Measurements from ENCODE around the gene VAT1L. TPM values are rescaled to one million over a fixed set of nuclear protein-coding genes. Genes with fewer than 3 reads are reported as not detected.

VAT1L gene
- total RNA-seq, 2 experiments from 2014 or later: not detected

DNA sequence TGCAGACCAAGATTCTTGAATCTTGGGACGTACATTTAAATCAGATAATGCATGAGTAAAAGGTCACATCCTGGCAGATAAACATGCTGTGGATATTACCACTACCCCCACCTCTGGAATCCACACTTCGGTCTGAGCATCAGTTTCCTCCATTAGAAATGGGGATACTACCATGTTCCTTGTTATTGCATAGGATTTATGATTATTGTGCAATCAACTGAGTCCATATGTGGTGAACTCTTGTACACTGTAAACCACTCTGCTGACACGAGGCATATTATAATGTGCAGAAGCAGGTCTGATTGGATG, 108.7 kb downstream of the VAT1L start:
- no peaks in the 10 kb centered on the region for H3K4me1 Mint-ChIP-seq
- no peaks in the 10 kb centered on the region for H3K36me3 Mint-ChIP-seq (ENCODE audit: low read depth)
- ChIA-PET POLR2A (no interaction called here), CTCF (no interaction called here)
- no peaks in the 10 kb centered on the region for H3K9me3 Mint-ChIP-seq
- no peak overlapping the region for H3K27ac Mint-ChIP-seq
- peaks cover 2% of the 10 kb centered on the region for H3K27me3 Mint-ChIP-seq
- H3K4me3 Mint-ChIP-seq: no peak overlapping the region
- no peak for DNase-seq

DNA sequence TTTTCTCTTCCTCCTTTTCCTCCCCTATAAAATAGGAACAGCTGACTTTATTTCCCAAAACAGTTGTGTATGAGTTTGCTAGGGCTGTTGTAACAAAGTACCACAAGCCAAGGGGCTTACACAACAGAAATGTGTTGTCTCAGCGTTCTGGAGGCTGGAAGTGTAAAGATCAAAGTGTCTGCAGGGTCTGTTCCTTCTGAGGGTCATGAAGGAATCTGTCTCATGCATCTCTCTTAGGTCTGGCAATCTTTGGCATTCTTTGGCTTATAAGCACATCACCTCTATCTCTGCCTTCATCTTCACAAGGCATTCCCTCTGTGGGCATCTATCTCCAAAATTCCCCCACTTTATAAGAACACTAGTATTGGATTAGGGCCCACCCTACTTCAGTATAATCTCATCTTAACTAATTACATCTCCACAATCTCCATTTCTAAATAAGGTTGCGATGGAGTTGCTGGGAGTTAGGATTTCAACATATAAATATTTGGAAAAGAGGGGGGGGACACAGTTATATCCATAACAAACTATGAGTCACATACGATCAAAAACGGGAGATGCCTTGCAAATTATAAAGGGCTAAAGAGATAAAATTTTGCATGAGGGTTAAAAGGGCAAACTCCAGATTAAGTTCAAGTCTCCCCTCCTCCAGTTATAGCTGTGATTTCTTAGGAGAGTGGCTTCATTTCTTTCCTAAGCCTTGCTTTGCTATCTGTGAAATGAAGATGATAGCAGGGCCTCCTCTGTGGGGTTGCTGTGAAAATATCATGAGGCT, 109.7 kb downstream of the VAT1L start:
- ChIA-PET POLR2A (no interaction called here), CTCF (no interaction called here)
- no peak overlapping the region for H3K4me3 Mint-ChIP-seq
- H3K9me3 Mint-ChIP-seq: no peaks in the 10 kb centered on the region
- H3K27me3 Mint-ChIP-seq: peaks cover 1% of the 10 kb centered on the region
- H3K27ac Mint-ChIP-seq: no peak overlapping the region
- H3K36me3 Mint-ChIP-seq (ENCODE audit: low read depth): no peaks in the 10 kb centered on the region
- DNase-seq: no peak
- H3K4me1 Mint-ChIP-seq: no peaks in the 10 kb centered on the region

DNA sequence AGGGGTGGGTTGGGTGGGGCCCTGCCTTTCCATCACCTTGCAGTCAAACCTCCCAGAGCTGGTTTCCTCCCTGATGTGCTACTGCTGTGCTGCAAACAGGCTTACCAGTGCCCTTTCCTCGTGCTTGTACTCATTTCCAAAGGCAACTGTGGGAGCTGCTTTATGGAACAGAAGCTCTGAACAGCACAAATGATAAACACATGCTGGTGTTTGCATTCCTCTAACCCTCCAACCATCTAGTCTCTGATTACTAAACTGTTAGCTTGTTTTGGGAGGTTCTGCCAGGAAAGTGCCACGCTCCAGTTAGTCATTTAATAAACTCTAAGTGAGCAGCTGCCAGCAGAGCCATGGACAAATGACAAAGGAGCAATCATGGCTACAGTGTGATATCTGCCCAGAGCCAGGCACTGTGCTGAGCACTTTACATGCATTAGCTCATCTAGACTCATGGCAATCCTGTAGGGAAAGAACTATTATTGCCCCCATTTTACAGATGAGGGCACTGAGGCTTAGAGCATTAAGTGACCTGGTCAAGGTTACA, 110.4 kb downstream of the VAT1L start:
- Mint-ChIP-seq H3K27me3 (no peaks in the 10 kb centered on the region), H3K4me1 (no peaks in the 10 kb centered on the region), H3K4me3 (no peak overlapping the region), H3K36me3 (ENCODE audit: low read depth) (no peaks in the 10 kb centered on the region), H3K9me3 (no peaks in the 10 kb centered on the region), H3K27ac (no peak overlapping the region)
- ChIA-PET CTCF (no interaction called here), POLR2A (no interaction called here)
- no peak for DNase-seq

DNA sequence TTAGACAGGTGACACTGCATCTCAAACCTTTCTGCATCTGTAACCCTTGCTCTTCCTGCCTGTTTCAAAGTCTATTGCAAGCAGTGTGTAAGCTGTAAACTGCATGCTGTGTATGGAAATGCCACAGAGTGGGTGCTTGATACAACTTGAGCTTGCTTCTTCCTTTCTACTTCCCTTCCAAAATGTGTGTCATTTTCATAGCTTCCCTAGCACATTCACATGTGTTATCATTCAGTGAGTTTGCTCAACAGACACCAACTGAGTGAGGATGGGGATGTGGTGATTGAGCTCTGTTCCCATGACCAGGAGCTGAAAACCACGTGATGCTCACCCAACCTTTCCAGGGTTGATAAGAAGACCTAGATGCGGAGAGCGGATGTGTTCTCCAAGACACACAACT, 111.1 kb downstream of the VAT1L start:
- Mint-ChIP-seq H3K27ac (no peak overlapping the region), H3K27me3 (no peaks in the 10 kb centered on the region), H3K36me3 (ENCODE audit: low read depth) (no peaks in the 10 kb centered on the region), H3K4me3 (no peak overlapping the region), H3K9me3 (no peaks in the 10 kb centered on the region), H3K4me1 (no peaks in the 10 kb centered on the region)
- ChIA-PET CTCF (no interaction called here), POLR2A (no interaction called here)
- DNase-seq: no peak

DNA sequence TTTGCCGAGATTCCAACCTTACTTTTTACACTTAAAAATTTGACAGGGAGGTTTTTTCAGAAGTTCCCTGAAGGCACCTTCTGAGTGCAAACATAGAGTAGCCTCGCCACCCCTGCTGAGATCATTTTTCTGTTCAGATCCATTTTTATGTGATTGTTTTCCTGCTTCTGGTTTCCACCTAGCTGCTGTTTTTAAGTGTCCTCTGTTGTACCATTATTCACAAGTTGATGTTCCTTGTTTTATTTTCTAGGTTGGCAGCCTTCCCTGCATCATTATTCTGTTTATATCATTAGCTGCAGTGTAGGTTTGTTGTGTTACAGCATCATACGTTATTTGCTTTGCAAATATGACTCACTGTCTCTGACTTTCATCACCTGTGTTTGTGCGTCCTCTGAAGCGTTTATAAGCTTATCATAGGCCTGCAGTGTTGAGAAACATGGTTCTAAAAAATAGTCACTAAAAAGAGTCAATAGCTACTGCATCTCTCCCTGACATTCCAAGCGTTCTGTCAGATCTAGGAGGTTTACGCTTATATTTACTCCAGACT, 117.1 kb downstream of the VAT1L start:
- CTCF ChIA-PET: no interaction called here

DNA sequence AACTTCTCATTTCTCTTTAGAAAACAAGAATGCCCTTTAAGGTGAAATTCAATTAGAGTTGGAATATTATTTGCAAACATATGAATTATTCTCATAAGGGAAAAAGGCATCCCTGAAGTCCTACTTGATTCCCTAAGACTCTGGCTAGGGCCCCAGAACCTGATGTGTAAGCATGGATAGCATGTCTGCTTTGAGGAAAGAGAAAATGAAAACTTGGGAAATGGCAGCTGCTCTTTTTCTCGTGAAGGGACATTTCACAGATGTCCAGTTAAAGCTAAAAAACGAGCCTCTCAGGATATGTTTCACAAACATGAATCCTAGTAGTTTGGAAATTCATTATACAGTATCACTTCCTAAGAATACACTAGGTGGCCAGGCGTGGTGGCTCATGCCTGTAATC, 121.7 kb downstream of the VAT1L start:
- no peaks in the 10 kb centered on the region for H3K4me1 Mint-ChIP-seq
- H3K36me3 Mint-ChIP-seq (ENCODE audit: low read depth): no peaks in the 10 kb centered on the region
- ChIA-PET CTCF (interaction anchor here (0.7 kb wide), 1 partner anchor 16 kb away, joined by 3 read pairs; no protein-coding TSS in a partner anchor), POLR2A (no interaction called here)
- no peaks in the 10 kb centered on the region for H3K27me3 Mint-ChIP-seq
- no peak overlapping the region for H3K4me3 Mint-ChIP-seq
- H3K9me3 Mint-ChIP-seq: no peaks in the 10 kb centered on the region
- no peak for DNase-seq
- no peak overlapping the region for H3K27ac Mint-ChIP-seq

More for the DNA sequence above, 117.1 kb downstream of the VAT1L start:
- no peak overlapping the region for H3K4me3 Mint-ChIP-seq
- DNase-seq: no peak
- no peak overlapping the region for H3K27ac Mint-ChIP-seq
- no peaks in the 10 kb centered on the region for H3K27me3 Mint-ChIP-seq
- POLR2A ChIA-PET: no interaction called here
- no peaks in the 10 kb centered on the region for H3K36me3 Mint-ChIP-seq (ENCODE audit: low read depth)
- no peaks in the 10 kb centered on the region for H3K9me3 Mint-ChIP-seq
- no peaks in the 10 kb centered on the region for H3K4me1 Mint-ChIP-seq

DNA sequence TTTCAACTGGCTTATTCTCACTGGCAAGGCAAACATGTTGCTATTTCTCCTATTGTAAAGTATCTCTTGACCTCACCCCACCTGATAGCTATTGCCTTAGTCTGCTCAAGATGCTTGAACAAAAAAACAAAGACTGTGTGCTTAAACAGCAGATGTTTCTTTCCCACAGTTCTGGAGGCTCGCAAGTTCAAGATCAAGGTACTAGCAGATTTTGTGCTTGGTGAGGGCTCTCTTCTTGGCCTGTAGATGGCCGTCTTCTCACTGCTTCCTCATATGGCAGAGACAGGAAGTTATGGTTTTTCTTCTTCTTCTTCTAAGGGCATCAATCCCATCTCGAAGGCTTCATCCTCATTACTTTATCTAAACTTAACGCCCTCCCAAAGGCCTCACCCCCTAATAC, 124.3 kb downstream of the VAT1L start:
- no peaks in the 10 kb centered on the region for H3K4me1 Mint-ChIP-seq
- ChIA-PET CTCF (no interaction called here), POLR2A (no interaction called here)
- H3K27me3 Mint-ChIP-seq: no peaks in the 10 kb centered on the region
- no peak overlapping the region for H3K27ac Mint-ChIP-seq
- DNase-seq: no peak
- no peaks in the 10 kb centered on the region for H3K36me3 Mint-ChIP-seq (ENCODE audit: low read depth)
- H3K9me3 Mint-ChIP-seq: no peaks in the 10 kb centered on the region
- no peak overlapping the region for H3K4me3 Mint-ChIP-seq

DNA sequence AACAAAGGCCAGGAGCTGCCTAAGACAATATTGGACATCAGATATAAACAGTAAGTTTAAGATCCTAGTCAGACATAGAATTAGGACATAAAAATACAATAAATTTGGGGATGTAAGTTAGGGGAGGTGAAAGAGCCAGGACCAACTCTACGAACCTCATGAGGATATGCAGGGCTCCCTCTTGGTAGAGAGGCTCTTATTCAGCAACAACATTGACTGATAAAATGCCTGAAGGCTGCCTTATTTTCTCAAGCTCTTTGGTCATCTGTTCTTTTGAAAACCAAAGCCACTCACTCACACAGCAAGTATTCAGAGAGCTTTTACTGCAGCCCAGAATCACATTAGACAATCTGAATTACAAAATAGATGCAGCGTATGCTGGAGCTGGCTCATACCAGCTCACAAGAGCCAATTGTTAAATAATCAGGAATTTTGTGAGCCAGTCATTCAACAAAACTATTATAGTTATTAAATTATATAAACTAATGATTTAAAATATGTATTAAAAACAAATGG, 125.4 kb downstream of the VAT1L start:
- no peak overlapping the region for H3K4me3 Mint-ChIP-seq
- no peaks in the 10 kb centered on the region for H3K36me3 Mint-ChIP-seq (ENCODE audit: low read depth)
- no peaks in the 10 kb centered on the region for H3K9me3 Mint-ChIP-seq
- ChIA-PET POLR2A (no interaction called here), CTCF (no interaction called here)
- no peak for DNase-seq
- peaks cover 3% of the 10 kb centered on the region for H3K27me3 Mint-ChIP-seq
- no peaks in the 10 kb centered on the region for H3K4me1 Mint-ChIP-seq
- H3K27ac Mint-ChIP-seq: no peak overlapping the region

DNA sequence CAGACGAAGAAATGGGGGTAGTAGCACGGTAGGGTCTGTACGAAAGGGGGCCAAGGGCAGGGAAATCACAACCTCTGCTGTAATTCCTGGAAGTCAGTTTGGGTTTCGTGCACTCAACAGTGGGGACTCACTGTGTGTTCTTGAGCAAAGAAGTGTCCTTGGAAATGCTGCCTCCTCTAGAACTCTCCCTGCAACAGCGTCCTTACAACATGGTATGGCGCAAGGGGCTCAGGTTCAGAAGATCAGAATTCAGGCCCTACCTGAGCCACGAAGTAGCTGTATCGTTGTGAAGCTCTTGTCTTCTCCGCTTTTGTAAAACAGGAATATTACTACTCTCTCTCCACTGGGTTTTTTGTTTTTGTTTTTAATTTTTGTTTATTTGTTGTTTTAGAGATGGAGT, 127.7 kb downstream of the VAT1L start:
- no peak for DNase-seq
- Mint-ChIP-seq H3K4me3 (no peak overlapping the region), H3K4me1 (no peaks in the 10 kb centered on the region), H3K36me3 (ENCODE audit: low read depth) (no peaks in the 10 kb centered on the region), H3K27me3 (peaks cover 5% of the 10 kb centered on the region), H3K9me3 (no peaks in the 10 kb centered on the region), H3K27ac (no peak overlapping the region)
- ChIA-PET POLR2A (no interaction called here), CTCF (no interaction called here)

DNA sequence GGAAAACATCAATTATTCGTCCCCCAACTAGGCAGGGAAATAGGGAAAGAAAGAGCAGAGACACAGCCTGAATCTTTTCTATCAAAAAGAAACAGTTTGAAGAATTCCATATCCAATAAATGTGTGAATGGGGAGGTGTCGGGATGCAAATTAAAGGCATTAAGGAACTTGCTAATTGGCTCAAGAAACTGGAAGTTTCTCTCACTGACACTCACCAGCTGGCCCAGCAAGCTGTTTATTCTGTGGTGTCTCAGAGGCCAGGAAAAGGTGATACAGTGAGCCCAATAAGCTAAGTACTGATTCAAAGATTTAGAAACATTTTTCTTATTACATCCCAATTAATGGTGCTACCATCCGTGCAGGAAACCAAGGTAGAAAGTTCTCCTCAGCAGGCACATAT, 129.6 kb downstream of the VAT1L start:
- ChIA-PET CTCF (no interaction called here), POLR2A (no interaction called here)
- Mint-ChIP-seq H3K4me1 (no peaks in the 10 kb centered on the region), H3K27me3 (peaks cover 5% of the 10 kb centered on the region), H3K4me3 (no peak overlapping the region), H3K36me3 (ENCODE audit: low read depth) (no peaks in the 10 kb centered on the region), H3K9me3 (no peaks in the 10 kb centered on the region), H3K27ac (no peak overlapping the region)
- DNase-seq: no peak

DNA sequence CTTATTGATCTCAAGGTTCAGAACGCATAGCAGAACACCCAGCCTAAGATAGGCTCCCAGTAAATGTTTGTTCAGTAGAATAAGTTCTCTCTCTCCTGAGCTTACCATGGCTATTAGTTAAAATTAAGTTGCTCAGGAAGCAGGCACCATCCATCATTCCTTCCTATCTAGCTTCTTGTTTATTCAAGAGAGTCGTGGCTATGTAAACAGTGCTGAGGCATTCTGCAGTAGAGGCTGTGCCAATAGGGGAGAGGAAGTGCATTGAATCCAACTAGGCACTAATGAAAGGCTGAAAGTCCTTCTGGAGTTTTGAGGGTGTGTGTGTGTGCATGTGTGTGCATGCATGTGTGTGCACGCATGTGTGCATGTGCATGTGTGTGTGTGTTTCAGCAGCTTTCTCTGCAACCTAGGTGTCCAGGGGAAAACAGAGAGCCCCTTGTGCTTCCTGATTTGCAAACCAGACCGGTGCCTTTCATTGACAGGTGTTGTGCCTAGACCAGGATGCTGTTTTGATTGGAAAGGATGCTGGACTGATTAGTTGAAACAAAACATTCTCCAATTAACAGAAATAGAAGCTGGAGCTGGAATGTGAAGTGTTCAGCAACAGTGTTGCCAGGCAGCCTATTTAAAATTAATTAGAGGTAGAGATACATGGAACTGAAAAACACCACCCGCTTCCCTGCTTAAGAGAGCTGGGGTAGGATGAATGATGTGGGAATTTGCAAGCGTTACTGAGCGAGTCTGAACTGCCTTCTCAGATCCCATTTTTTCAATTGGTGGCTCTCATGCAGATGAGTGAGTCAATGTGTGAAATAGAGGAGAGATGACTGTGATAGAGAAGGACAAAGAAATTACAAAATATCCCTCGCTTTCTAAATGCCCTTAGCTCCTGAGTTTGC, 130.7 kb downstream of the VAT1L start:
- Mint-ChIP-seq H3K27me3 (peaks cover 5% of the 10 kb centered on the region), H3K27ac (no peak overlapping the region), H3K9me3 (no peaks in the 10 kb centered on the region), H3K4me1 (no peaks in the 10 kb centered on the region), H3K36me3 (ENCODE audit: low read depth) (no peaks in the 10 kb centered on the region), H3K4me3 (no peak overlapping the region)
- no peak for DNase-seq
- ChIA-PET CTCF (interaction anchor here (0.6 kb wide), 1 partner anchor 293 kb away, joined by 6 read pairs; no protein-coding TSS in a partner anchor), POLR2A (no interaction called here)

DNA sequence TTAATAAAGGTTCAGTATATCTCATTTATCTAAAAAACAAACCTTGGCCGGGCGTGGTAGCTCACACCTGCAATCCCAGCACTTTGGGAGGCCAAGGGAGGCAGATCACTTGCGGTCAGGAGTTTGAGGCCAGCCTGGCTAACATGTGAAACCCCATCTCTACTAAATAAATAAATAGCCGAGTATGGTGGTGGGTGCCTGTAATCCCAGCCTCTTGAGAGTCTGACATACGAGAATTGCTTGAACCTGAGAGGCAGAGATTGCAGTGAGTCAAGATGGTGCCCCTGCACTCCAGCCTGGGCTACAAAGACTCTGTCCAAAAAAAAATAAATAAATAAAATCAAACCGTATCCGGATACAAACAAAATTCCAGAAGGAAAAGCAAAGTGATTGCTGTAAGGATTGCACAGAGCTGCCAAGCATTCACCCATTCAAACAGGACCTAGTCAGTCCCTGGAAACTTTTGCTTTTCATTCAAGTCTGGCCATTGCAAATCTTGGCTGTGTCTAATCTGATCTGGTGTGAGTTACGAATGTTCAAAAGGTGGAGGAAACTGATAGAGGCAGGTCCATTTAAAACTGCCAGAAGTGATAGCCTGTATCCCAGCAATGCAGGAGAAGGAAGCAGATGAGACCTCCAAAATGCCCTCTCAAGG, 131.5 kb downstream of the VAT1L start:
- no peaks in the 10 kb centered on the region for H3K4me1 Mint-ChIP-seq
- ChIA-PET POLR2A (no interaction called here), CTCF (no interaction called here)
- no peak overlapping the region for H3K4me3 Mint-ChIP-seq
- H3K27me3 Mint-ChIP-seq: peaks cover 5% of the 10 kb centered on the region
- no peak for DNase-seq
- no peaks in the 10 kb centered on the region for H3K9me3 Mint-ChIP-seq
- H3K36me3 Mint-ChIP-seq (ENCODE audit: low read depth): no peaks in the 10 kb centered on the region
- H3K27ac Mint-ChIP-seq: no peak overlapping the region

DNA sequence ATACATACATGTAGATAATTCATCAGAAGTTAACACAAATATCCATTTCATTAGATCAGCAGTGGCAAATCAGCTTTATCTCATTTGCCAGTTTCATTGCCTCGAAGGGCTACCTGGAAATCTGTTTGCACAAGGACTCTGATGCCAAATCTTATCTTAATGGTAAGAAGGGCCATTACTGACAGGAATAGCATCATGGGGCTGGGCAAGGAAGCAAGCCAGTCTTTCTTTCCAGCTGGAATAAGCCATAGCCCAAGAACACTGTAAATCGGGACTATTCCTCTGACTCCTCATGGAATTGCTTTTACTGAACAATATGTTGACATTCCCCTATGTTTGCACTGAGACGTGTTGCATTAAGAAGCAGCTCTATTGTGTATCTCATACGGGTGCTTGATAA, 132.6 kb downstream of the VAT1L start:
- no peak overlapping the region for H3K4me3 Mint-ChIP-seq
- ChIA-PET CTCF (no interaction called here), POLR2A (no interaction called here)
- H3K9me3 Mint-ChIP-seq: no peaks in the 10 kb centered on the region
- DNase-seq: no peak
- H3K27me3 Mint-ChIP-seq: peaks cover 5% of the 10 kb centered on the region
- no peak overlapping the region for H3K27ac Mint-ChIP-seq
- H3K36me3 Mint-ChIP-seq (ENCODE audit: low read depth): no peaks in the 10 kb centered on the region
- no peaks in the 10 kb centered on the region for H3K4me1 Mint-ChIP-seq

All from activated CD4-positive, alpha-beta T cell treated with anti-CD3 and anti-CD28 coated beads, Interleukin-2, amount 10 ng/mL, durations not matched to agents 7 days and 5 days (primary cell).